SU-DHL-6 (cell line): ENCODE data around the gene STXBP5L.

Experiments used
- EZH2phosphoT487 ChIP-seq: fragments of 200-600 bp; sonication (generic), shearing (Covaris generic); conservative IDR thresholded peaks from 2 replicates; pipeline ENCODE4 v1.6.1; 2018; ENCODE audit warnings: mild to moderate bottlenecking, antibody characterized with exemption, low read length, moderate library complexity, mixed read lengths
- TF ChIP-seq, protein P1 (sequence below): fragments of 200-600 bp; sonication (generic); IDR thresholded peaks from one replicate; pipeline ENCODE4 v1.5.1; 2017; ENCODE audit warnings: antibody characterized with exemption, mild to moderate bottlenecking, low read length, moderate library complexity; ENCODE audit not compliant: insufficient read depth, poor library complexity, severe bottlenecking

DNA sequence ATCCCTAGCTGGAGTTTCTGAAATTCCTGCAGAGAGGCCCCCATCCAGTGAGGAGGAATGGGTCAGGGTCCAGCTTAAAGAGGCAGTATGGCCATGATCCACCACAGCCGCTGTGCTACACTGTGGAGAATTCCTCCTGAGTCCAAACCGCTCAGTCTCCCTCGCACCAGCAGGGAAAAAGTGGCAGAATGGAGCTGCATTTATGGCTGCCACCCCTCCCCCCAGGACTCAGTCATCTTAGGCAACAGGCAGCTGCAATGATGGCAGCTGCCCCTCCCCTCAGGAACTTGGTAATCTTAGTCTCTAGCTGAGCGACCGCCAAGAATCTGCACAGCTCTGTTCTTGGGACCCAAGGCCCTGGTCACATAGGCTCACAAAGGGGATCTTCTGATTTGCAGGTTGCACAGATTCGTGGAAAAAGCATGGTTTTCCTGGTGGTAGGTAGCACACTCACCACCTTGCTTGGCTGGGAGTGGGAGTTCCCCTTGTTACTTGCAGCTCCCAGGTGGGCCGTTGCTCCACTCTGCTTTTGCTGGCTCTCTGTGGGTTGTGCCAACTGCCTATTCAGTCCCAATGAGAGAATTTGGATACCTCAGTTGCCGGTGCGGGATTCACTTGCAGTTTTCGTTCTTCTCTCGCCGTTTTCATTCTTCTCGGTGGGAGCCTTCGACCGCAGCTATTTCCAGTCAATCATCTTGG, 204.1 kb downstream of the STXBP5L start:
- TF ChIP-seq EZH2phosphoT487, result no peak
- TF ChIP-seq, protein P1, sequence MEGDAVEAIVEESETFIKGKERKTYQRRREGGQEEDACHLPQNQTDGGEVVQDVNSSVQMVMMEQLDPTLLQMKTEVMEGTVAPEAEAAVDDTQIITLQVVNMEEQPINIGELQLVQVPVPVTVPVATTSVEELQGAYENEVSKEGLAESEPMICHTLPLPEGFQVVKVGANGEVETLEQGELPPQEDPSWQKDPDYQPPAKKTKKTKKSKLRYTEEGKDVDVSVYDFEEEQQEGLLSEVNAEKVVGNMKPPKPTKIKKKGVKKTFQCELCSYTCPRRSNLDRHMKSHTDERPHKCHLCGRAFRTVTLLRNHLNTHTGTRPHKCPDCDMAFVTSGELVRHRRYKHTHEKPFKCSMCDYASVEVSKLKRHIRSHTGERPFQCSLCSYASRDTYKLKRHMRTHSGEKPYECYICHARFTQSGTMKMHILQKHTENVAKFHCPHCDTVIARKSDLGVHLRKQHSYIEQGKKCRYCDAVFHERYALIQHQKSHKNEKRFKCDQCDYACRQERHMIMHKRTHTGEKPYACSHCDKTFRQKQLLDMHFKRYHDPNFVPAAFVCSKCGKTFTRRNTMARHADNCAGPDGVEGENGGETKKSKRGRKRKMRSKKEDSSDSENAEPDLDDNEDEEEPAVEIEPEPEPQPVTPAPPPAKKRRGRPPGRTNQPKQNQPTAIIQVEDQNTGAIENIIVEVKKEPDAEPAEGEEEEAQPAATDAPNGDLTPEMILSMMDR, result no peak
